ENCODE data around the gene GNAT3.

Gene GNAT3

DNA sequence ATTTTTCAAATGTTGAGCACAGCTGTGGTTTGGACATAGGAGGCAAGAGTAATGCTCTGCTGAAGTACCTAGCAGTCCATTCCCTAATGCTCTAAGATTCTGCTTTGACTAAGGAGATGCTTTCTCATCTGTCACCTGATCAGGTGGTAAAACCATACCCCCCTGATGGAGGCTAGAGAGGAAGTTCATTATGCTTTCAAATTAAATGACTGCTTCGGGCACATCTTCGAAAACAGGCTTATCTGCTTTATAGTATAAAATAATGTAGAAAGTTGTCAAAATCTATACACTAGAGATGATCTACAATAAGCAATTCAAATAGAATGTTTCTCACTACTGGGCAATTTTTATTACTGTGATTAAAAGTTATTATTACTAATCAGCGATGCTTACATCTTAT lies at the start of gene GNAT3:
TSS of gene GNAT3 (minus strand) at position 101 of the 400 bp plus-strand sequence. CDS start 138 bp downstream, outside the sequence.
- no peak for DNase-seq

DNA sequence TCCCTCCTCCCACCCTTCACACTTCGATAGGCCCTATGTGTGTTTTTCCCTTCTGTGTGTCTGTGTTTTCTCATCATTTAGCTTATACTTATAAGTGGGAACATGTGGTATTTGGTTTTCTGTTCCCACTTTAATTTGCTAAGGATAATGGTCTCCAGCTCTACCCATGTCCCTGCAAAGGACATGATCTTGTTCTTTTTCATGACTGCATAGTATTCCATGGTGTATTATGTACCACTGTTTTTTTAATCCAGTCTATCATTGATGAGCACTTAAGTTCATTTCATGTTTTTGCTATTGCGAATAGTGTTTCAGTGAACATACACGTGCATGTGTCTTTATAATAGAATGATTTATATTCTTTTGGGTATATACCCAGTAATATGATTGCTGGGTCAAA lies 46.3 kb upstream of the GNAT3 start:
- no peak for DNase-seq

DNA sequence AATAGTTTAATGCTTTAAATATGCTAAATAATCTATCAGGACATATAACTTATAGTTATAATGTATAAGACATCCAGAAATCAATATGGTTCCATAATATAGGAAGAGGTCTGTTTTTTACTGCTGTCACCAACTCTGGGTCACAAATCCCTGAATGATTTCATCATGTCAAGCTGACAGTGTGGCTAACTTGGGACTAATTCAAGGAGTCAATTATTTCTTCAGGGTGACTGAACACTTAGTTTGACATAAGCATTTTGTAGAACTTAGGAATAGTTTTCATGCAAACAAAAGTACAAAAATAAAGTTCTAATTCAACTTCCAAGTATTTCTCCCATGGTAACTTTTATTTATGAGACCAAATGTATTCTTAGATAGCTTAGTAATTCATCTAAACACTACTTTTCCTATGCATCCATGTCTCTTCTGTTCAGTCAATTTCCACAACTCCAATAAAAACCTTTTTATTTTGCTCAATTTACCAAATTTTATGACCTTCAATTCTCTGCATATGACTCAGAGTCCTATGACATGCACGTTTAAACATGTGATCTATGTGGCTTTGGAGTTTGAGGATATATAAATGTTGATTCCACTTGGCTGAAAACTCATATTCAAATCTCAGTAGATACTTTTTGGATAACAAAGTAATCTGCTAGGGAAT lies 40.3 kb upstream of the GNAT3 start:
- DNase-seq: no peak

DNA sequence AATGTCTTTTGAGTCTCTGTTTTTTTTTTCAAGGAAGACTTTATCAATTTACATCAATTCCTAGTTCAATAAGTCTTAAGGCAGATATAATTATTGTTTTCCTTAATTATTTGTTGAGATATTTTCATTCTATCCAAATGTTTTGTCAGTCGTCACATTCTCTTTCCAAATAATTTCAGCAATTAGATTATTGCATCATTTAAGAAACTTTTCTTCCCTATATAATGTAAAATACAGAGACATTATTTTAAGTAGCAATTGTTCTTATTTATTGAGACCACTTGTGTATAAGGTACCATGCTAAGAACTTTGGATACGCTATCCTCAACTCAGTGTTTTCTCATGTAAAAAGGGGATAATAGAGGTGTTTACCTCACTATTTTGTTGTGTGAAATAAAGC lies 38.1 kb upstream of the GNAT3 start:
- DNase-seq: no peak

DNA sequence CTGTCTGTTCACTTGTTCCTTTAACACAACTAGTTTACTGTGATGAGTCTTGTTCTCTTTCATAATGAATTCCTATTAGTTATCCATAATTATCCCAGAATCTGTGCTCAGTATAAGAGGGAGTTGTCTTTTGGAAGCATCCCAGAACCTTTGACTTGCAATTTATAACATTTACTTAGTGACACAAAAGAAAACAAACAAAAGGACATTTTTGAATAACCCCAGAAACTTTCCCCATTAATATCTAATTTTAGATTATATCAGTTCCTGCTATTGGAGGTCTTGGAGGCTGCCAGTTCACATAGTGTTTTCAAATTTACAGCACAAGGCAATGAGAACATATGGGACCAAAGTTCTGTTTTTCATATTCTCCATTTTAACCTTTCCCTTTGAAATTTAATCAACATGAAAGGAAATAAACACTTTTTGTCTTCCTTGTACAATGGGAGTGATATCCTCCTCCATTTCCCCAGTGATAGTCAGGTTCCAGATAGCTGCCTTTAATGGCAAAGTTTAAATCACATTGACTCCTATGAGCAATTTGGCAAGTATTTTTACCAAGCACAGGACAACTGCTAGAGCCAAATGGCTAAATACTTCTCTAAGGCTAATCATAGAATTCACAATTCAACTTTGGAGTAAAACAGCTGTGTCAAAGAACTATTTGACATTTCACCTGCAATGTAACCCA lies 37.1 kb upstream of the GNAT3 start:
- DNase-seq: no peak

DNA sequence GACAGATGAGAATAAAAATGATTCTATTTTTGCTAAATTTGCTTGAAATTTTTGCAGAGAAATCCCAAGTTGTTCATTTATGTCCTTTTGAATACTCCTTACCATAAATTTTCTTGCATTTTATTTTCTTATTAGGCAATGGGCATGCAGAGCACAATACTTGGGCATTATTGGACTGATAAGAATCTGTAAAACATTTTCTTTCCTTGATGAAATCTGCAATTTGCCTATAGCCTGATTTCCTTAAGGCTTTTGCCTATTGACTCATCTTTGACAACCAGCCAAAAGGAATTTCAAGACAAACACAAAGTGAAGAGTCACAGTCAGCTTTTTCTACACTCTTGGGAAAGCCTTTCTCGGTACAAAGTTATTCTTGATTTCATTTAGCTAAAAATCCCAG lies 30.5 kb upstream of the GNAT3 start:
- DNase-seq: no peak

DNA sequence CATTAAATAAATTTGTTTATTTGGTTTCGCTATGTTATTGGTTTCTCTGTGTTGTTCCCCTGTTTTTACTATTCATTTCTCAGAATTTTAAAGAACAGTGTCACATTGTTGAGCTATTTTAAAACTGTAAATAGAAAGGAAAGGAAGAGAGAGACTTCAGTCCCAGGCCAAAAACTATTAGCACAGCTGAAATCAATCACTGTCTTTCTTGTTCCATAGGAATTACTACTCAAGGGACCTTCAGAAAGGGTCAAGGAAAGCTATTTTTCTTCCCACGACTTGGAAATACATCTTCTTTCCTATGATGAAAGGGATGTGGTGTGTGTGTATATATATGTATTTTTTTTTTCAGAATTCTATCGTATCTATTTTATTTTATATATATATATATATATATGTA lies 29.0 kb upstream of the GNAT3 start:
- no peak for DNase-seq

DNA sequence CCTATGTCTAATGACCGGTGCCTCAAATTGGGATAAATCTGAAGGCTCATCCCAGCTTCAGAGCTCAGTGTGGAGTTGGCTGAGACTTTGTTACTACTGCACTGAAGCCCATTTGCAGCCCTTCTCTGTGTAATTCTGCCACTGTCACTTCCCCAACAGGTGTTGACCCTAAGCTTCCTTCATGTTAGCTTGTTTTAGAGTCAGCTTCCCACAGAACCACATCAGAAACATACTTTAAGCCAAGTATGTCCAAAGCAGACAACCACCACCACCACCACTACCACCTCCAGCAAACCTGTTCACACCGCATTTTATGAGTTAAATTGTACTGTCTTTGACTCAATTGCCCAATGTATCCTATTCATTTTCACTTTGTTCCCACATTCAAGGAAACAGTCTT lies 25.2 kb upstream of the GNAT3 start:
- no peak for DNase-seq

DNA sequence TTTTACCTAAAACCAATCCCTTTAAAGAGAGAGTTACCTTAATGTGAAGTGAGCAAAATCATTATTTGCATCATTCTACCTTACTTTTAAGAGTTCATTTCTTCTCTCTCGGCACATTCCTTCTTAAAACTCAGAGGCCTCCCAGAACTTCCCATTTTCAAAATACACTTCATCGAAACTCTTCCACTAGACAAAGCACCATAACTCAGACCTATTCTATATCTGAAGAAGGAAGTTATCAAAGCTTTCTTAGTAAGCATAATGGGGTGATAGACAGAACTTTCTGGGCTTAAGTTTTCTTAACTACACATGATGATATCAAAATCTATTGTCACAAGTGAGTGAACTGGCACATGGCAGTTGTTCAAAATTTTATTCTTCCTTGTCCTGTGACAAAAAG lies 24.6 kb upstream of the GNAT3 start:
- no peak for DNase-seq

DNA sequence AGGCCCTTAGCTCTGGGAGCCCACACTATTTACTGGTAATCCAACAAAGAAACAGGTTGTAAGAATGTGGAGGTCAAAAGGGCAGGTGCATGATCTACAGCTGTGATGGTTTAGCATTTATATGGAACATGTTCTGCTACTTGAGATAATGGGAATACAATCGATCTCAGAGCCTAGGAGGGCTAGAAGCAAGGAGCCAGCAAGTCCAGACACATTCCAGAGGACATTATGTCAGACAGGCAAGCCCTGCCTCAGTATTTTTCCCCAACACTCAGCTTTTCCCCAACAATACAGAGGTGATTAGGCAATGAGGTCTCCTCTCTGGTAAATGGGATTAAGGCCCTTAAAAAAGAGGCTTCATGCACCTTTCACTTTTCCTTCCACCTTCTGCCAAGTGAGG lies 21.4 kb upstream of the GNAT3 start:
- DNase-seq: no peak

DNA sequence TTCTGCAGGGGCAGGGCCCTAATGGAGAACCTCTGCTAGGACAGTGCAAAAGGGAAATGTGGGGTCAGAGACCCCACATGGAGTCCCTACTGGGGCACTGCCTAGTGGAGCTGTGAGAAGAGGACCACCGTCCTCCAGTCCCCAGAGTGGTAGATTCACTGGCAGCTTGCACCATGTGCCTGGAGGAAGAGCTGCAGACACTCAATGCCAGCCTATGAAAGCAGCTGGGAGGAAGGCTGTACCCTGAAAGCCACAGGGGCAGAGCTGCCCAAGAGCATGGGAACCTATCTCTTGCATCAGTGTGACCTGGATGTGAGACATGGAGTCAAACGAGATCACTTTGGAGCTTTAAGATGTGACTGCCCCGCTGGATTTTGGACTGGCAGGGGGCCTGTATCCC lies 20.3 kb upstream of the GNAT3 start:
- DNase-seq: no peak

DNA sequence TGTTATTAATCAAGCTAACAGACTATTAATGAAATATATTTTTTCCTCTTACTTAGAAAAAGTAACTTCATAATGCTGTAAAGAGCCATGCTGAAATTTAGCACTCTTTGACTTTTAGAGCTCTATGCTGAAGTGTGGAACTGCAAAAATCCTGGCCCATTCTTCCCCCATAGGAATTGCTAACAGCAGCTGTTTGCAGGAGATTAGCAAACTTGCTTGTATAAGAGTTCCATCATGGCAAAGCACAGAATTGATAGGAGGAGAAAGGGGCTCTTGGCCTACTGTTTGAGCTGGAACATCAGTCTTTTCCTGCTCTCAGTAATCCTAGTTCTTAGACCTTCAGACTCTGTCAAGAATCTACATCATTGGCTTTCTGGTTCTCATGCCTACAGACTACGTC lies 18.3 kb upstream of the GNAT3 start:
- no peak for DNase-seq

DNA sequence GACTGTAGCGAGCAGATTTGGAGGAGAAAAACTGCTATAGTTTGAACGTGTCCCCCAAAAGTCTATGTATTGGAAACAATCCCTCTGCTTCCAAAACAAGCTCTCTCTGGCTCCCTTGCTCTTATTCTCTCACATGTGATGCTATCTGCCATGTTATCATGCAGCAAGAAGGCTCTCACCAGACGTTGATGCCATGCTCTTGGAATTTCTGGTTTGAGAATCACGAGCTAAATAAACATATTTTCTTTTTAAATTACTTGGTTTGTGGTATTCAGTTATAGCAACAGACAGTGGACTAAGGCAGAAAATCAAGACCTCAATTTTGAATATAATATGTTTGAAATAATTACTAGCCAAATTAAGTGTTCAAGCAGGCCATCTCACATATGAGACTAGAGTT lies 17.5 kb upstream of the GNAT3 start:
- DNase-seq: no peak

DNA sequence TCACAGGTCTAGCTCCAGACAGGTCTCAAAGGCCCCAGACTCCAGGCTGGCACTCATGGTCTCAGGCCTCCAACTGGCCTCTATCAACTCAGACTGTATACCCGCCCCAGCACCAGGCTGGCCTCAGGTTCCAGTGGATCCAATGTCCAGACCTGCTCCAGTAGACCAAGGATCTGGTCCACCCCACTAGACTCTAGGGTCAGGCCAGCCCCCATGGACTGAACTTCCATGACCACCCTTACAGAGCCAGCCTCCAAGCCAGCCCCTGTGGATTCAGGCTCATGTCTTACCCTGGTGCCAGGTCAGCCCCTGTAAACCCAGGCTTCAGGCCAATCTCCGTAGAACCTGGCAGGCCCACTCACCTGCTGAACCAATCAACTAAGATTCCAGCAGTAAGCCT lies 16.8 kb upstream of the GNAT3 start:
- no peak for DNase-seq

DNA sequence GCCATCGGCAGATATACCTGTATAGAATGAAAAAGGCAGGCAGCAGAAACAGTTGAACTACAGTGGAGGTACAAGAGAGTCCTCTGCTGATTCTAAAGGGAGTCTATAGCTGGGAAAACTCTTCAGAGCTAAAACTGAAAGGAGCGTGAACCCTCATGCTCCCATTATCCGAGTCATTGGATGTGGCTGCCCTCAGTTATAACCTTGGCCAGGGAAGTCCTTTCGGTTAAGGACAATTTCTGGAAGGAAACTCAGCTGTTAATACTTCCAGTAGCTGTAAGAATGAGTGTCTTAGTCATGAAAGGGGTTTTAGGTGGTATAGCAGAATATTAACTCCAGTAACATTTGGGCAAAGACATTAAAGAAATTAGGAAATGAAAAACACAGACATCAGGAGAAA lies 14.6 kb upstream of the GNAT3 start:
- DNase-seq: no peak

DNA sequence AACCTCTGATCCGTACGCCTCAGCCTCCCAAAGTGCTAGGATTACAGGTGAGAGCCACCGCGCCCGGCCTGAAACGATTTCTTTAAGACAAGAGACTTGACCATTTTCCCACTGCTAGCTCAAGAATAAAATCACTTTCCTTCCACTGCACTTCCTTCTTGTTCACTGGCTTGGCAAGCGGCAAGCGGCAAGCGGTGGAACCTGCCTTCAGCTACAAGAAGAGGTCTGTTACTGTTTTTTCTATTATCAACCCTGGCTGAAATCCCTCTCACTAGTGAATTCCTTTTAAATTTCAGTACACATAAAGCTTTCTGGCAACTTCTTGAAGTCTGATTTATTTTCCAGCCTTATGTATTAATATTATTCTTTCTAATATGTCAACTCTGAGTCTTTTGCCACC lies 12.8 kb upstream of the GNAT3 start:
- no peak for DNase-seq

DNA sequence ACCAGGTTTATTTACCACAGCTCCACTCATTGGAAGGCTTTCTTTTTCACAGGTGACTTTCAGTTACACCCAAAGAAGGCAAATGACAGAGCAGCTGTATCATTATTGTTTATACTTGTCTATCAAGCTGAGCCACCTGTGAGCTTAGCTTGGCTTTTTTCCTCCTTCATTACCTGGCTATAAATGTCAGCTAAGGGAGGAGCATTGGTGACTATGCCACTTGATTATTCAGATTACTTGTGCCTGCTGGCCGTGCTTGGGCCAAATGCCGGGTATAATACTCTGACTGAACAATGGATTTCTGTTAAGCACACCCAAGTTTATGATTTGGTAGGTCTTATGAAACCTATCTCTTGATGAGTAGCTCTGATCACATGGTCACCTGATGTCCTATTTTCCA lies 9.9 kb upstream of the GNAT3 start:
- DNase-seq: no peak

DNA sequence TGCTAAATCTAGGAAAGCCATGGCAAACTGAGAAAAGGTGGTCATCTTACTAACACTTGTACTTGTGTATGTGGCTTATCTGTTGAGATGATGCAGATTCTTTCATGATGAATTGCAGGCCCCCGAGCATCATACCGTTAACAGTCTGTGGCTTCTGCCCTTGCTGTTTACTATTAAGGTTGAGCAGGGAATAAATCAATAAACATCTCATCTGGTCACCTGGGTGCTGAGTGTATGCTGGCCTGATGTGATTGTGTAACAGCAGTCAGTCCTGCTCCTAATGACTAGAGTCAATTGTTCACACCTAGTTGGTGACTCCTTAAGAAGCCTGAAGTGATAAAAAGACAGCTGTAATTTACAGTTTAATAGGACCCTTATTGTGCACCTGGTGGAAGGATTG lies 8.3 kb upstream of the GNAT3 start:
- no peak for DNase-seq

DNA sequence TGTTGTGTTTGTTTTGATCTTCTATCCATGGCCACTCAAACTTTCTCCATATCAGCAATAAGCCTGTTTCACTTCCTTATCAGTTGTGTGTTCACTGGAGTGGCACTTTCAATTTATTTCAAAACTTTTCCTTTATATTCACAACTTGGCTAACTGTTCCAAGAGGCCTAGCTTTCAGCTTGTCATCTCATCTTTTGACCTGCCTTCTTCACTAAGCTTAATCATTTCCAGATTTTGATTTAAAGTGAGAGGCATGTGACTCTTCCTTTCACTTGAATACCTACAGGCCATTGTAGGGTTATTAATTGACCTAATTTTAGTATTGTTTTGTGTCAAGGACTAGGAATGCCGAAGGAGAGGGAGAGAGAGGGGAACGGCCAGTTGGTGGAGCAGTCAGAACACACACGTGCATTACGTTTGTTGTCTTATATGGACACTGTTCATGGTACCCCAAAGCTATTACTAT lies 5.5 kb upstream of the GNAT3 start:
- DNase-seq: no peak

DNA sequence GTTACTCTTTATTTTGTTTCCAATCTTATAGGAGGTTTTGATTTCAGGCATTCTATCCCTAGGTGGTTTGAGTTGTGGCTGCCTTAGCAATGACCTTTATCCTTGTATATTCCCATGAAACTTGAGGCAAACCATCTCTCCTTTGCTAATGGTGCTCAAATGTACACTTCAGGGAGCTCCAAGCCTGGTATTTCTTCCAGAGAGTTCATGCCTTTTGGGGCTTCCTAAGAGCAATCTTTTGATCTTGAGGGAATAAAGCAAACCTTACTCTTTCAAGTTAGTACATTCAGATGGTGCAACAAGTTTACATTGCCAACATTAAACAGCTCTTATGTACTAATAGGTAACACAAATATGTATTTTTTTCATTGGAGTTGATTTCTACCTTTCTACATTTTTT lies 3.4 kb upstream of the GNAT3 start:
- DNase-seq: no peak

DNA sequence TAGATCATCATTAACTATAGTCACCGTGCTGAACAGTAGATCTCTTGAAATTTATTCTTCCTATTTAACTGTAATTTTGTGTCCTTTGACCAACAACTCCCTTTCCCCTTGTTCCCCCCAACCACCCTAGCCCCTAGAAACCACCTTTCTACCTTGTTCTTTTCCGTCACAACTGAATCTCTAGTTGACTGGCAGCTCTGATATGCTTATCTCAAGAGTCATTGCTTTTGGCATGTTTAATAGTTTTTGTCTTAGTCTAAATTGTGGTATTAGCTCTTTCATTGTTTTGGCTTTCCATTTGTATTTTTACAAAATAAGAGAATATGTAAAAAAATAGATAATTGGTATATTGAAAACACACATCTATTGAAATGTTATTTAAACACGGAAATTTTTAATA lies 1.8 kb downstream of the GNAT3 start:
- DNase-seq: no peak

DNA sequence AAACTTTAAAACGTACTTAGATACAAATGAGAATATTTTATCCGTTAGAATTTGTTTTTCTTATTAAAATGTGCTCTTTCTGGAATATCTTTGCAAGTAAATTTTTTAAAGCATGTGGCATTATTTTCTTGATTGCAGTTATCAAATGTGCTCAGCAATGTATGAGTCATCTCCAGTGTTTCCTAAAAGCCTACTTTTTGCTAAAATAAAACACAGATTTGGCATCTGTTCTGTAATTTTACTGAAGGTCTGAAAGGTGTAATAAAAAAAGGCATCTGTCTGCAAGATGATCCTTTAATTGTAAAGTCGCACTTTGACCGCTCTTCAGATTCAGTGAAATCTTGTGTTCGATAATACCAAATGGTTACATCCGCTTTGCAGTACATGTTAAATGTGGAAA lies 3.4 kb downstream of the GNAT3 start:
- no peak for DNase-seq

DNA sequence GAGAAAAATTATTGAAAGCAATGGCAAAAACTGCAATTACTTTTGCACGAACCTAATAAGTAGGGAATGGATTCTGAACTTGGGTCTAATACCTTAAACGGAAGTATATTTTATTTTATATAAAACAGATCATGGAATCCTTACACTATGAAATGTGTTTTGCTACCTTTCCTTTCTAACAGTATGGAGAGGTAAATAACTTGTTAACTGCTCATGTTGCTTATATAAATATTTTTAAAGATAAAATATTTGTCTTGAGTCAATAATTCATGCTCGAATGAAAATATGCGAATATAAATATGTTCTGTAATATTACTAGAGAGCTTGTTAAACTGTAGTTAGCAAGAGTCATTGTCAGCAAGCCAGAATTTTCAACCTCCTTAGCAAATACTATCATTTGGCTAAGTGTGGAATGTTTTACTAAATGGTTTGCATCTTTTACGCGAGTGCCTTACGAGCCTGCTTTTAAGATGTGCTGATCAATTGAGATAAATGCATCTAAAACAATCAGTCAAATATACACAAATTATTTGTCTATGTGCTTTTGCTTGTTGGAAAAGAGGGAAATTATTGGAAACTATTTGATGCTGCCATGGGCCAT lies 5.9 kb downstream of the GNAT3 start:
- DNase-seq: no peak

DNA sequence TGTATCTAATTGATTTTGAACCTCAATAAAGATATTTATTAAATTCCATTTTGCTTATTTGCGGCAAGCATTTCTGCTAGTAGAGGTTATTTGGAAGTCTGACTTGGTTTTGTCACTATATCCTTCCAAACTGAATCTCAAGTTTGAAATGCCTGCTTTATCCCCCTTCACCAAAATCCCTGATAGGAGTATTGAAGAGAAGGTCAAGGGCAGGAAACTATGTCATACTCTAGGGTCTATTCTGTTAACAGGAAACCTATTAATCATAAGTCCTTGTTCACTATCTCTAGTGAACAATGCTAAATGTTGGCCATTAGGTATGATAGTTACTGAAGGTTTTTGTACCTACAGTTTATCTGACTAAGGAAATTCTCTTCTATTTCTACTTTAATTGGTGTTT lies 11.5 kb downstream of the GNAT3 start:
- no peak for DNase-seq
